Neural cell (in vitro differentiated cells): ENCODE results near the gene OR10P1.

ENCODE experiments used
- CTCF ChIP-seq: fragments of 450-650 bp; IDR thresholded peaks from 2 replicates; pipeline ENCODE4 v1.5.1; 2014; ENCODE audit warnings: antibody characterized with exemption, mild to moderate bottlenecking, moderate library complexity; ENCODE audit not compliant: poor library complexity, severe bottlenecking
- EP300 ChIP-seq: fragments of 450-650 bp; conservative IDR thresholded peaks from 2 replicates; pipeline ENCODE4 v1.6.1; 2014; ENCODE audit warnings: antibody characterized with exemption, mild to moderate bottlenecking, moderate library complexity; ENCODE audit not compliant: poor library complexity, severe bottlenecking
- MXI1 ChIP-seq: fragments of 450-650 bp; conservative IDR thresholded peaks from 2 replicates; pipeline ENCODE4 v1.6.1; 2014; ENCODE audit warnings: antibody characterized with exemption, mild to moderate bottlenecking; ENCODE audit not compliant: poor library complexity, severe bottlenecking
- POLR2AphosphoS5 ChIP-seq: IDR thresholded peaks from 2 replicates; pipeline ENCODE4 v1.6.1; 2012
- RAD21 ChIP-seq: fragments of 450-650 bp; conservative IDR thresholded peaks from 2 replicates; pipeline ENCODE4 v1.6.1; 2014; ENCODE audit warnings: antibody characterized with exemption, mild to moderate bottlenecking, moderate library complexity
- REST ChIP-seq: IDR thresholded peaks from 2 replicates; pipeline ENCODE4 v1.6.1; 2012; ENCODE audit warnings: borderline replicate concordance
- SMC3 ChIP-seq: fragments of 450-650 bp; conservative IDR thresholded peaks from 2 replicates; pipeline ENCODE4 v1.6.1; 2014; ENCODE audit warnings: antibody characterized with exemption, mild to moderate bottlenecking, moderate library complexity; ENCODE audit not compliant: poor library complexity
- TAF1 ChIP-seq: IDR thresholded peaks from 2 replicates; pipeline ENCODE4 v1.6.1; 2012; ENCODE audit warnings: low read depth

- no peak for TF ChIP-seq CTCF
- no peak for TF ChIP-seq EP300
- no peak for TF ChIP-seq TAF1
- TF ChIP-seq POLR2AphosphoS5: no peak
- TF ChIP-seq REST: no peak
- no peak for TF ChIP-seq RAD21
- TF ChIP-seq SMC3: no peak
- no peak for TF ChIP-seq MXI1
Observed at GRCh38 chr12:55658635-55659391, 22.1 kb downstream of the OR10P1 start.
